GM19193 (cell line): ENCODE measurements around the gene CYRIA.

Experiments used
- POLR2A ChIP-seq: IDR thresholded peaks from 4 replicates; pipeline ENCODE4 v1.6.1; 2011; ENCODE audit not compliant: insufficient read depth, insufficient read length; ENCODE audit errors: extremely low read depth

The CYRIA gene

DNA sequence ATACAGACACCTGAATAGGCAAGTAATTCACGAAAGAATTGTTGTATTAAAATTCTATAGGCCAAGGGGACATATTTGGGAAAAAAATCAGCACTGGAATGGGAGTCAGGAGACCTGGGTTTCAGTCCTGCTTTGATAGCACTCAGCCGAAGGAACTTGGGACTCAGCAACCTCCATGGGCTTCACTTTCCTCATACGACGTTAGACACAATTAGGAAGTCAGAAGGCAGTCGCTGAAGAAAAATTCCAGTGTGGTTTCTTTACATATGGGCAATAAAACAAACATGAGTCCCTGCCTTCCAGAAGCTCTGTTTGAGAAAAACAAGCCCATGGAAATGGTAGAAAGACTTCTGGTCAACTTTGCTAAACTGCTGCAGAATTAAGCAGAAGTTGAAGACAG, 15.1 kb upstream of the CYRIA start:
- no peak for TF ChIP-seq POLR2A

DNA sequence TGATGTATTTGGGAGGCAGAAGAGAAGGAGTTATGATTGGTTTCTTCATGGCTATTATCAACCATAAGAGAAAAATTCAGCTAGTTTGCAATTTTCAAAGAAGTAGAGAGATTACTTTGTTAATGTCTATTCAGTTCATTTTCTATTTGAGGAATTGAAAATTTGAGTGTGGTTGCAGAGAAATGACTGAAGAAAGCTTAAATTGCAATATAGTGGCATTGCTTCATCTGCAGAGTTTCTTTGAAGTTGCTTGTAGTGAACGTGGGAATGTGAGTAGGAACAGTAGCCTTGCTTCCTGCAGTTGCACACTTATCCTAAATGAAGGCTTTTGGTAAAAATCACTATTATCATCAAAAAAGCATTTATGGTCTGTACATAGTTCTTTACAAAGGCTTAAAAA, 14.7 kb upstream of the CYRIA start:
- no peak for TF ChIP-seq POLR2A

DNA sequence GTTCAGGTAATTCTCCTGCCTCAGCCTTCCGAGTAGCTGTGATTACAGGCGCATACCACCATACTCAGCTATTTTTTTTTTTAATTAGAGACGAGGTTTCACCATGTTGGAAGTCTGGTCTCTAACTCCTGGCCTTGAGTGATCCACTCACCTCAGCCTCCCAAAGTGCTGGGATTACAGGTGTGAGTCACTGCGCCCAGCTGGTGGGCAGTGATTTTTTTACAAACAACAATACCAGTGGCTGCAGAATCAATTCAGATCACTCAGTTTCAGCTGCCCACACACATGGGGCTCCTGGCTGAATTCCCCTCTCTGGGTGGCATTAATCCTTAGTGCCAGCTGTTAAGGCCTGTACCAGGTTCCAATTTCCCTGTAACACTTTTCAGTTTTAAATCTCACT, 13.3 kb upstream of the CYRIA start:
- TF ChIP-seq POLR2A = no peak

DNA sequence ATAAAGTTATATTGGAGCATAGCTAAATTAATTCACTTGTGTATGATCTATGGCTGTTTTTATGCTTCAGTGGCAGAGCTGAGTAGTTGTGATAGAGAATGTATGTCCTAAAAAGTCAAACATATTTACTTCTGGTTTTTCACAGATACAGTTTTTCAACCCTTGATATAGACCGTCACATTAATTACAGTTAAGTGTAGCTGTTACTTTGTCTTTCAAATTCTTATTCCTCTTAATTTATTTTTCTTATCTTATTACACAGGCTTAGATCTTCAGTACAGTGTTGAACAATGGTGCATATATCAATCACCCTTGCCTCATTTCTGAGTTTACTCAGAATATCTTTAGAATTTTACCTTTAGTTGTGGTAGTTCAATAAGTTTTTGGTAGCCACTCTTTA, 12.2 kb upstream of the CYRIA start:
- no peak for TF ChIP-seq POLR2A

DNA sequence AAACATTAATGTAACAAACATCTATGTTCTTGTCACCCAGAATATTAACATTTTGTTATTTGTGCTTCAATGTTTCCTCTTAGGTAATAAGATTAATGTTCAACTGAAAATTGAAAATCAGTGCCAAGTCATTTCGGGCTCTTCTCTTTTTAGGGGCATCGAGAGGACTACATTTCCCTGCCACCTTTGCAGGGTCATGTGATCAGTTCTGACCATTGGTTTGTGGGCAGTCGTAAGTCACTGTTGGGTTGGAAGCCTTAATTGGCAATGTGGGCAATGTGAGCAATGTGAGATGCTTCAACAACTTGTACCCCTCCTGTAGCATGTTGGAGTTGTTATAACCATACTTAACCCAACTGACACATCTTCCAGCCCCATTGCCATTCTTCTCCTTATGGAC, 10.1 kb upstream of the CYRIA start:
- TF ChIP-seq POLR2A = no peak

DNA sequence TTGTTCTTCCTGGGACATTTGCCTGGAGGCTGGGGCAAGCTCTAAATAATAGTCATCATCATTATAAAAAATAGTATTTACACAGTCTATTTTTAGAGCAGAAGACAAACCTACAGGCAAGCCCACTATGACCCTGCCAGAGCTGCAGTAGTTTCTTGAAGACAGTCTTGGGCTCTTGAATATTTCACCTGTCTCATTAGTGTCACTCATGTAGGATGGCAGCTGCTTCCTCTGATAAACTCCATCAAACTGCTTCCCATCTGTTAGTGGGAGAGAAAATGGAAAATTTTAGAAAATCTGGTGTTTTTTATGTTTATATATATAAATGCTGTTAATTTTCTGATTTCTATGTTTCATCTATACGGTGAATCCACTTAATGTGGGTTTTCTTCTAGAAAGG, 8.5 kb upstream of the CYRIA start:
- no peak for TF ChIP-seq POLR2A

DNA sequence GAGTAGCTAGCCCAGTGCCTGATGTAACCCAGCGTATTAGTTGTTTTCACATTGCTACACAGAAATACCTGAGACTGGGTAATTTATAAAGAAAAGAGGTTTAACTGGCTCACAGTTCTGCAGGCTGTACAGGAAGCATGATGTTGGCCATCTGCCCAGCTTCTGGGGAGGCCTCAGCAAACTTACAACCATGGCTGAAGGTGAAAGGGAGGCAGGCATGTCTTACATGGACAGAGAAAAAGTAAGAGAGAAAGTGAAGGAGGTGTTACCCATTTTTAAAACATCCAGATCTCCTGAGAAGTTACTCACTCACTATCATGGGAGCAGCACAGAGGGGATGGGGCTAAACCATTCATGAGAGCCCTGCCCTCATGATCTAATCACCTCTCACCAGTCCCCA, 6.1 kb upstream of the CYRIA start:
- no peak for TF ChIP-seq POLR2A

DNA sequence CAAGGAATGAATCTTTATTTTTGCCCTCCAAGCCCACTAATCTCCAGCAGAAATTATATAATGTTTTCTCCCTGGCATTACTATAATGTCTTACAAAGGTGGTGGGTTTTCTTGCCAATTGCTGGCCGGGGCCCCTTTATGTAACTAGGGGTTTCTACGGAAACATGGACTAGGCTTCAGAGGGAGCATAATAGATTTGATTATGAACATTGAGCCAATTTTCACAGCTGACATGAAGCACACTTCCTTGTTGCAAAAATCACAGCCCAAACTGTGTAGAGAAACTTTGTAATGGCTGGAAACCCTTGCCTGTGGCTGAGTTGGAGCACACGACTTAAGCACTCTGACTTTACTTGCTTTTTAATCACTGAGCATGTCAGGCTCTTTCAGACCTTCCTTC, 3.8 kb upstream of the CYRIA start:
- TF ChIP-seq POLR2A = no peak

DNA sequence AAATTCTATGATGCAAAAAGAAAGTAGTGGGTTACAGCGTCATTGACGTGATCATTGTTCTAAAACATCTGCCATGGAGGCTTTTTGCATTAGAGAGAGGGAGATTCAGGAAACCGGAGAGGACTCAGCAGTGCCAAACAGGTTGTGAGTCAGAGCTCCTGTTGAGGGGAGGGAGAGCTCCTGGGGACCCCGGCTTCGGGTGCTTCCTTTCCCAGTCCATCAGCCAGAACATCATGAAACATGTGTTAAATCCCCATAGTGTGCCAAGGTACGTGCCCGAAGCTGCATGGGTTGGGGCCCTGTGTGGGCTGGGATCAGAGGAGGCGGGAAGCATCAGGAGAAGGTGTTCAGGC, 791 bp upstream of the CYRIA start:
- TF ChIP-seq POLR2A = no peak

DNA sequence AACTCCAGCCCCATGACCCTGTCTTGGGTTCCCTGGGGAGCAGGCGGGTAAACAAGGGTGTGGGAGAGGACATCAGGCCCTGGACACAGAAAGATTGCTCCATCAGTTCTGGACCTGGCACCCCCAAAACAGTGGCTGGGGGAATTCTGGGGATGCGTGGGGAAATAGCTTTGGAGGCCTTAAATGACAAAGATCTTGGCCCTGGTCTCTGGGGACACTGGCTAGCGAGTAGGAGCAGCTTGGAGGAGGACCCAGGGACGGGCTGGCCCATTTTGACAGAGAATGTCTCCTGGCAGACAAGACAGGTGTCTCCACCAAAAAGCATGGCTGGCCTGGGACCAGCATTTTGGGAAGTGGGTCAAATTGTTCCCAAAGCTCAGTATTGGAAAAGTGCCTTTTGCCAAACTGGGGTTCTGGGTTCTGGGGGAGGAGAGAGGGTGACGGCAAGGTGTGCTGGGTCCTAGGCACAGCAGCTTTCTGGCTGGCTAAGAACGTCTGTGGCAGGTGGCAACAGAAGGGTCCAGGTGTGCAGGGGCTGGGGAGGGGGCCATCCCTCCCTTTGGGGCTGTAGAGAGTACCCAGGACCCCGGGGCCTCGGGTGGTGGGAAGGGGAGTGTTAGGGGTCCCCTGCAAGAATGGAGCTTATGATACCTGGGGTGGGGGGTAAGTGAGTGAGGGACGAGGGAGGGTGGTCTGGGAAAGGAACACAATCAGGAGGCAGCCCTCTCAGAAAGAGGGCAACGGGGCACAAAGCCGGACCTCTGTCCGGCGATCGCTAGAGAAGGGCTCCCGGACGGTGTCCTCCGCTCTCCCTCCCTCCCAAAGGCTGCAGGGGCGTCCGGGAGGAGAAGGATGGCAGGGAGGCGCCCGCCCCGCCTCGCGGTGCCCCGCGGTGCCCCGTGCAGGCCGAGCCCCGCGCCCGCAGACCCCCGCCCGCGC, 556 bp downstream of the CYRIA start:
- TF ChIP-seq POLR2A = no peak

DNA sequence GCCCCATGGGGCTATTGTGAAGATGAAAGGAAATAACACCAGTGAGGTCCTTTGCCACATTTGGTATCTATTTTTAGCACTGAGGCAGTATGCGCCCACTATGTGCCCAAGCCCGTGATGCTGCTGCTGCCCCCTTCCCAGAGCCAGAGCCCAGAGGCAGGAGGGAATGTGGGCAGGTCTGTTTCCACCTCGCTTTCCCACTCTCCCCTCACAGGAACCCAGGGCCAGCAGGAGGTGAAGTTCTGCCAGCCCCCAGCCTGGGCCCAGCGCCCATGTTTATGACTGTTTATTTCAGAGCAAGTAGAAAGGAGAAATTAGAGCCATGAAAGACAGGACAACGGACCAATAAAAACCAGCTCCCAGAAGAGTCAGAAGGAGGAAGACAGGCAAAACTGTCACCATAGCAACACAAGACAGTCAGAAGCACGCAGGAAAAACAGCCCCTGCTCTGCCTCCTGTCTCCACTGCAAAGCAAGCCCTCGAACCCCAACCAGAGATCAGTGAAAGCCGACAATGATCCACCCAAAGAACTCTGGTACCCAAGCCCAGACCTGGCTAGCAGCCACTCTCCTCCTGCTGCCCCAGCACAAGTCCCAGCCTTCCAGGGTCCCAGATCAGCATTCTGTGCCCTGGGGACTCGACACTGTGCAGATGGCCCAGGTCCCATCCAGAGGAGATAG, 1.4 kb downstream of the CYRIA start:
- TF ChIP-seq POLR2A = no peak

DNA sequence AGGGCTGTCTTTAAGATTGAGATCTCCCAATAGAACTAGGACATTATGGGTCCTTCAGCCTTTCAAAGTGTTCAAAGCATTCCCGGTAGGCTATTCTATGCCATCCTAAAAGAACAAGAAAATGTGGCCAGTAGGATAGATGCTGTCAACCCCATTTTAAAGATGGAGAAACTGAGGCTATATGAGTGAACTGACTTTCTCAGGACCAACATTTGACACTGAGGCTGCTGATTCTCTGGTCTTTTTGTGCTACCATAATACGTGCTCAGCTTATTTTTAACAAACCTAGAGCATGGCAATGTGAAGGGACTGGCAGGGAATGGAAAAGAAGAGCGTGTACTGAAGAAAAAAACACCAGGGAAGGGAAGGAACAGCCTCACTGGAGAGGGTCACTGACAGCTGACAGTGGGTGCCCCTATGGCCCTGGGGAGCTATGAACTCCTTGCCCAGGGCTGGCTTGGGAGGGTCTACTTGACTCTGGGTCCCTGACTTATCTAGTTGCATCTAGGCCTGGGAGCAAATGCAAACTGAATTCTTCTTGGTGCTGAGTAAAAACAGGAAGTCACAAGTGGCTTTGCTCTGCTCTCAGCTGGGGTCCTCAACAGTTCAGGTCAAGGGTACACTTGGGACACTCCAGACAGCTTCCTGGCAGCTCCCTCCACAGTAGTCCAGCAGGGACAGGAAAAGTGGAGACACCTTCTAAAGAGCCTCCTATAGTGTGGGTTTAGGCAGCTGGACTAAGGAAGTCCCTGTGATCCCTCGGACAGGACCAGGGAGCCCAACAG, 2.3 kb downstream of the CYRIA start:
- TF ChIP-seq POLR2A = no peak

DNA sequence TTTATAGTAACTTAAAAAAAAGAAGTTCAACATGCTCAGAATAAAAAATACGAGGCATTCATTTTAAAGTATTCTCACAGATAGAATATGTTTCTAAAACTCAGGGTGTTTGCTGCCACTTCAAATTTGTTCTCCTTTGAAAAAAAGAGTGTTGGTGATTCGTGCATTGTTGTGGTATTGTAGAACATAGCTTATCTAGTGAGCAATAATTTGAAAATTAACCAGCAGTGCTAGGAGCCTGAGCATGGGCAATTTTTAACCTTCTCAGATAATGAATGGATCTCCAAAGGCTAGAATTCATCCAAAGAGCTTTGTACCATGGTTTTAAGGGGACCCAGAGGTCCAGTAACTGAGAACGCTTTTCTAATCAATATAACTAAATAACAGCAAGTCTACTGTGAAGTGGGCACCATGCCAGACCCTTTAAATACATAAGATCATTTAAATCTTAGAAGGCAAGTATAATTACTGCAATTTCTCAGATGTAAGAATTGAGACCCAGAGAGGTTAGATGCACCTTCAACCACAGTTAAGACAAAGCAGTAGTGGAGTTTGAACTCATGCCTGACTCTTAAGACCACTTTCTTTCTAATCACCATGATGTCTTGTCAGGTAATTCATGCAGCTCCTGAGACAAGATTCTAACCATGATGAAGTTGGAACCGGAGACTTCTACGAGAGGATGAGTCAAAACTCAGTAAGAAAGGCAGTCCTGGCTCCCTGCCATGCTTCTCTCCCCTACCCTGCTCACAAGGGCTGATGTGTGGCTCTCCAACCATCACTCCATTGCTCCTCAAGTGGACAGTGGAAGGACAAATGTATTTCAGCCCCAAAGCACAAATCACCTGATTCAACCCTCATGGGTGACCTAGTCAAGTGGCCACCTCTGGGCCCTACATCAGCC, 3.4 kb downstream of the CYRIA start:
- TF ChIP-seq POLR2A = no peak

DNA sequence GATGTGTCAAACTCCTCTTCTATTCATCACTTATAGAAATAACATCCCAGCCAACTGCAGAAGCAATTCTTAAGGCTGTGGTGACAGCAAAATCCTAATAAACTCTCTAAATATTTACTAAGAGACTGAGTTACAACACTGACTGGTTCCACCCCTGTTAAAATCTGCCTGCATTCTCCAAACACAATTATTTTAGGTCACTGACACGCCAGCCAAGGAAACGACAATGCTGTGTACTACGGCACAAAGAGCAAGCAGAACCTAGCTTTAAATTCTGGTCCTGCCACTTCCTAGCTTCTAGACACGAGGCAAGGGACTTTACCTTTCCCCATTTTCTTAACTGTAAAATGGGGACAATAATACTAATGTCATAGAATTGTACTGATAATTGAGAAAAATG, 4.1 kb downstream of the CYRIA start:
- TF ChIP-seq POLR2A = no peak
